ENCODE data around the gene LNX1. TPM values are rescaled to one million over a fixed set of nuclear protein-coding genes. Genes with fewer than 3 reads are reported as not detected.

LNX1 gene
- polyA plus RNA-seq, 1 of the 3 experiments (the other 2 are of a cell fraction): 0.16 TPM

DNA sequence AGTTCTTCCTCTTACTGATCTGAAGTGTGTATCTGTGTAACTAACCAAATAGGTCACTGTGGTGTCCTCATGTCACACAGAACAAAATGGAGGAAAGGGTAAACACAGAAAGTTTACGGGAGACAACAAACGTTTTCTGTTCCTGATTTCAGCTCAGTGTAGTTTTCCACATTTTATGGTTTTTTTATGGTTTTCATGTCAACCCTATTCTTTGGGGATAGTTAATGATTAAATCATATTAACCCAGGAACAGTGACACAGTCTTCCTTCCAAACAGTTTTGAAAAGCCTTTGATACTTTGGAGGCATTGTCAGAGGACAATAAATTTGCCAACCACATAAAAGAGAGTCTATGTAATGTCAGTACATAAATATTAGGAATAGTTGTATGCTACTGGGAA, 4.2 kb downstream of the LNX1 start:
- no peak overlapping the region for H3K27ac ChIP-seq (ENCODE audit: low read depth in 2 of 2, low read length in 1 of 2)
- H3K4me3 ChIP-seq (ENCODE audit: low read depth in 2 of 2, low read length in 1 of 2): no peak overlapping the region
- no peaks in the 10 kb centered on the region for H3K9me2 ChIP-seq
- H4K20me1 ChIP-seq (ENCODE audit: insufficient read depth): no peaks in the 10 kb centered on the region
- no peaks in the 10 kb centered on the region for H3K27me3 ChIP-seq (ENCODE audit: insufficient read depth)
- H3K79me2 ChIP-seq (ENCODE audit: insufficient read depth): no peaks in the 10 kb centered on the region
- 84% methylated on average over 2 of the region's 2 CpGs for WGBS (ENCODE audit: low lambda C conversion rate)
- no peak overlapping the region for H3K4me2 ChIP-seq
- no peak overlapping the region for H2AFZ ChIP-seq (ENCODE audit: low read depth)
- no peak for TF ChIP-seq EP300 (IDR thresholded peaks at IDR 0.05; ENCODE audit: borderline replicate concordance in 1 of 2, low read depth in 1 of 2, low read length in 1 of 2)
- TF ChIP-seq POLR2AphosphoS5 (IDR thresholded peaks at IDR 0.05; ENCODE audit: low read depth, low read length): no peak
- TF ChIP-seq, protein P1, sequence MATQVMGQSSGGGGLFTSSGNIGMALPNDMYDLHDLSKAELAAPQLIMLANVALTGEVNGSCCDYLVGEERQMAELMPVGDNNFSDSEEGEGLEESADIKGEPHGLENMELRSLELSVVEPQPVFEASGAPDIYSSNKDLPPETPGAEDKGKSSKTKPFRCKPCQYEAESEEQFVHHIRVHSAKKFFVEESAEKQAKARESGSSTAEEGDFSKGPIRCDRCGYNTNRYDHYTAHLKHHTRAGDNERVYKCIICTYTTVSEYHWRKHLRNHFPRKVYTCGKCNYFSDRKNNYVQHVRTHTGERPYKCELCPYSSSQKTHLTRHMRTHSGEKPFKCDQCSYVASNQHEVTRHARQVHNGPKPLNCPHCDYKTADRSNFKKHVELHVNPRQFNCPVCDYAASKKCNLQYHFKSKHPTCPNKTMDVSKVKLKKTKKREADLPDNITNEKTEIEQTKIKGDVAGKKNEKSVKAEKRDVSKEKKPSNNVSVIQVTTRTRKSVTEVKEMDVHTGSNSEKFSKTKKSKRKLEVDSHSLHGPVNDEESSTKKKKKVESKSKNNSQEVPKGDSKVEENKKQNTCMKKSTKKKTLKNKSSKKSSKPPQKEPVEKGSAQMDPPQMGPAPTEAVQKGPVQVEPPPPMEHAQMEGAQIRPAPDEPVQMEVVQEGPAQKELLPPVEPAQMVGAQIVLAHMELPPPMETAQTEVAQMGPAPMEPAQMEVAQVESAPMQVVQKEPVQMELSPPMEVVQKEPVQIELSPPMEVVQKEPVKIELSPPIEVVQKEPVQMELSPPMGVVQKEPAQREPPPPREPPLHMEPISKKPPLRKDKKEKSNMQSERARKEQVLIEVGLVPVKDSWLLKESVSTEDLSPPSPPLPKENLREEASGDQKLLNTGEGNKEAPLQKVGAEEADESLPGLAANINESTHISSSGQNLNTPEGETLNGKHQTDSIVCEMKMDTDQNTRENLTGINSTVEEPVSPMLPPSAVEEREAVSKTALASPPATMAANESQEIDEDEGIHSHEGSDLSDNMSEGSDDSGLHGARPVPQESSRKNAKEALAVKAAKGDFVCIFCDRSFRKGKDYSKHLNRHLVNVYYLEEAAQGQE (IDR thresholded peaks at IDR 0.05; ENCODE audit: low read depth, low read length): no peak
- POLR2A ChIA-PET: no interaction called here
- no peaks in the 10 kb centered on the region for H3K36me3 ChIP-seq (replicated peaks in 1 of 2; ENCODE audit: control insufficient read depth in 1 of 2, insufficient read depth in 2 of 2, low read length in 1 of 2)
- CTCF ChIA-PET: no interaction called here
- no peak overlapping the region for H3K9ac ChIP-seq
- no peaks in the 10 kb centered on the region for H3K9me3 ChIP-seq
- H3F3A ChIP-seq (replicated peaks; ENCODE audit: insufficient read depth): no peaks in the 10 kb centered on the region
- no peak for DNase-seq
- peaks cover 0 to 3% of the 10 kb centered on the region in 2 experiments; a peak in 1 of 4 replicates for H3K4me1 ChIP-seq (ENCODE audit: control insufficient read depth in 1 of 2, insufficient read depth in 2 of 2, low read depth in 1 of 2, low read length in 1 of 2)

DNA sequence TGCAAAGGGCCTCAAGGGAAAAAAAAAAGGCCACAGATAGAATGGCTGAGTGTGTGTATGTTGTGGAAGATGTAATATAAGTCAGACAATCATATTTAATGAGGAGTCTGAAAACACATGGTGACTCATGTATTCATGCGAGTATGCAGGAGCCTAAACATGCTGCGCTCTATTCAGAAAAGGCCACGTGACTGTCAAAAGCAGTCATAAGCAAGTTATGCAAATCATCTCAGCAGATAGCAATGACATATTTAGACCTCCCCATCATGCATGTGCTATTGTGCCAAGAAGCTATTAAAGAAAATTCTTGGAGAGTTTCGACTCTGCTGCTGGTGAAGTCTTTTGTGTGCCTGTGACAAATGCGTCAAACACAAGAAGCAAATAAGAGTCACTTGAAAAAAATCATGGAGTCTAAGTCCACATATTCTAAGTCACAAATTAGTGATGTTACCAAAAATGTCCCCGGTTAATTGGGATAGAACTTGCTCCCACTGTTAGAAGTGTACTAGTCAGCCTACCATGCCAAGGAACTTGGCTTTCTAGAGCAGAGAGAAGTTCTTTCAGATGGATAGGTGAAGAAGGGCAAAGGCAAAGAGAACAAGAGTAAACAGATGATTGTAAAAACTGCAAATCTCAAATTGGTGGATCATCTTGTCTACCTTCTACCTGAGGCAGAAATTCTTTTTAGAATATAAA, 5.0 kb downstream of the LNX1 start:
- Histone ChIP-seq H3F3A (replicated peaks; ENCODE audit: insufficient read depth) (no peaks in the 10 kb centered on the region), H3K4me1 (ENCODE audit: control insufficient read depth in 1 of 2, insufficient read depth in 2 of 2, low read depth in 1 of 2, low read length in 1 of 2) (peaks cover 0 to 3% of the 10 kb centered on the region in 2 experiments; a peak in 1 of 4 replicates), H3K27me3 (ENCODE audit: insufficient read depth) (no peaks in the 10 kb centered on the region), H3K9me3 (no peaks in the 10 kb centered on the region), H3K4me2 (no peak overlapping the region), H3K4me3 (ENCODE audit: low read depth in 2 of 2, low read length in 1 of 2) (no peak overlapping the region), H3K9me2 (no peaks in the 10 kb centered on the region), H2AFZ (ENCODE audit: low read depth) (no peak overlapping the region), H3K27ac (ENCODE audit: low read depth in 2 of 2, low read length in 1 of 2) (peak overlapping the region in 1 of 2 experiments; percentile 43; a peak in 2 of 4 replicates), H3K9ac (no peak overlapping the region), H3K79me2 (ENCODE audit: insufficient read depth) (no peaks in the 10 kb centered on the region), H3K36me3 (replicated peaks in 1 of 2; ENCODE audit: control insufficient read depth in 1 of 2, insufficient read depth in 2 of 2, low read length in 1 of 2) (no peaks in the 10 kb centered on the region), H4K20me1 (ENCODE audit: insufficient read depth) (no peaks in the 10 kb centered on the region)
- WGBS (ENCODE audit: low lambda C conversion rate): 42% methylated on average over 6 of the region's 6 CpGs
- no peak for DNase-seq
- ChIA-PET CTCF (no interaction called here), POLR2A (no interaction called here)
- TF ChIP-seq, protein P2, sequence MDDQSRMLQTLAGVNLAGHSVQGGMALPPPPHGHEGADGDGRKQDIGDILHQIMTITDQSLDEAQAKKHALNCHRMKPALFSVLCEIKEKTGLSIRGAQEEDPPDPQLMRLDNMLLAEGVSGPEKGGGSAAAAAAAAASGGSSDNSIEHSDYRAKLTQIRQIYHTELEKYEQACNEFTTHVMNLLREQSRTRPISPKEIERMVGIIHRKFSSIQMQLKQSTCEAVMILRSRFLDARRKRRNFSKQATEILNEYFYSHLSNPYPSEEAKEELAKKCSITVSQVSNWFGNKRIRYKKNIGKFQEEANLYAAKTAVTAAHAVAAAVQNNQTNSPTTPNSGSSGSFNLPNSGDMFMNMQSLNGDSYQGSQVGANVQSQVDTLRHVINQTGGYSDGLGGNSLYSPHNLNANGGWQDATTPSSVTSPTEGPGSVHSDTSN (IDR thresholded peaks at IDR 0.05): peak; percentile 73
- TF ChIP-seq RAD21 (IDR thresholded peaks at IDR 0.05; ENCODE audit: low read length) (no peak), MEF2A (IDR thresholded peaks at IDR 0.05; ENCODE audit: borderline replicate concordance, low read depth) (0 out of 2 replicates have a peak, but pooled peaks have one; percentile 9), NRF1 (IDR thresholded peaks at IDR 0.05; ENCODE audit: low read depth, low read length) (no peak), RXRA (IDR thresholded peaks at IDR 0.05; ENCODE audit: borderline replicate concordance, low read depth) (no peak; the same call in 1 of the 2 replicates), RCOR1 (IDR thresholded peaks at IDR 0.05; ENCODE audit: low read length) (no peak), TEAD4 (IDR thresholded peaks at IDR 0.05; ENCODE audit: borderline replicate concordance, insufficient read depth) (peak; percentile 62; the same call in 1 of the 2 replicates)
- TF ChIP-seq, protein P1 (IDR thresholded peaks at IDR 0.05; ENCODE audit: low read depth, low read length): 0 out of 2 replicates have a peak, but pooled peaks have one; percentile 12
- TF ChIP-seq, protein P3, sequence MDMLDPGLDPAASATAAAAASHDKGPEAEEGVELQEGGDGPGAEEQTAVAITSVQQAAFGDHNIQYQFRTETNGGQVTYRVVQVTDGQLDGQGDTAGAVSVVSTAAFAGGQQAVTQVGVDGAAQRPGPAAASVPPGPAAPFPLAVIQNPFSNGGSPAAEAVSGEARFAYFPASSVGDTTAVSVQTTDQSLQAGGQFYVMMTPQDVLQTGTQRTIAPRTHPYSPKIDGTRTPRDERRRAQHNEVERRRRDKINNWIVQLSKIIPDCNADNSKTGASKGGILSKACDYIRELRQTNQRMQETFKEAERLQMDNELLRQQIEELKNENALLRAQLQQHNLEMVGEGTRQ (IDR thresholded peaks at IDR 0.05; ENCODE audit: borderline replicate concordance, low read depth, low read length): 0 out of 2 replicates have a peak, but pooled peaks have one; percentile 23
- TF ChIP-seq, protein P4, sequence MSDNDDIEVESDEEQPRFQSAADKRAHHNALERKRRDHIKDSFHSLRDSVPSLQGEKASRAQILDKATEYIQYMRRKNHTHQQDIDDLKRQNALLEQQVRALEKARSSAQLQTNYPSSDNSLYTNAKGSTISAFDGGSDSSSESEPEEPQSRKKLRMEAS (IDR thresholded peaks at IDR 0.05; ENCODE audit: low read depth): peak; percentile 88
- TF ChIP-seq, protein P5, sequence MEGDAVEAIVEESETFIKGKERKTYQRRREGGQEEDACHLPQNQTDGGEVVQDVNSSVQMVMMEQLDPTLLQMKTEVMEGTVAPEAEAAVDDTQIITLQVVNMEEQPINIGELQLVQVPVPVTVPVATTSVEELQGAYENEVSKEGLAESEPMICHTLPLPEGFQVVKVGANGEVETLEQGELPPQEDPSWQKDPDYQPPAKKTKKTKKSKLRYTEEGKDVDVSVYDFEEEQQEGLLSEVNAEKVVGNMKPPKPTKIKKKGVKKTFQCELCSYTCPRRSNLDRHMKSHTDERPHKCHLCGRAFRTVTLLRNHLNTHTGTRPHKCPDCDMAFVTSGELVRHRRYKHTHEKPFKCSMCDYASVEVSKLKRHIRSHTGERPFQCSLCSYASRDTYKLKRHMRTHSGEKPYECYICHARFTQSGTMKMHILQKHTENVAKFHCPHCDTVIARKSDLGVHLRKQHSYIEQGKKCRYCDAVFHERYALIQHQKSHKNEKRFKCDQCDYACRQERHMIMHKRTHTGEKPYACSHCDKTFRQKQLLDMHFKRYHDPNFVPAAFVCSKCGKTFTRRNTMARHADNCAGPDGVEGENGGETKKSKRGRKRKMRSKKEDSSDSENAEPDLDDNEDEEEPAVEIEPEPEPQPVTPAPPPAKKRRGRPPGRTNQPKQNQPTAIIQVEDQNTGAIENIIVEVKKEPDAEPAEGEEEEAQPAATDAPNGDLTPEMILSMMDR (IDR thresholded peaks at IDR 0.05): no peak

Measured in SK-N-SH (cell line).